HuH-7 (cell line): ENCODE results near the gene SRPK1.
"Not testable (repeated sequence)": the region's sequence is repeated elsewhere in the genome, so short reads cannot be mapped to it uniquely, and the experiment has no call there.

Experiments
- DNase-seq: peaks from one replicate; pipeline ENCODE4 v3.0.0; 2011; ENCODE audit warnings: low spot score

The SRPK1 gene

DNA sequence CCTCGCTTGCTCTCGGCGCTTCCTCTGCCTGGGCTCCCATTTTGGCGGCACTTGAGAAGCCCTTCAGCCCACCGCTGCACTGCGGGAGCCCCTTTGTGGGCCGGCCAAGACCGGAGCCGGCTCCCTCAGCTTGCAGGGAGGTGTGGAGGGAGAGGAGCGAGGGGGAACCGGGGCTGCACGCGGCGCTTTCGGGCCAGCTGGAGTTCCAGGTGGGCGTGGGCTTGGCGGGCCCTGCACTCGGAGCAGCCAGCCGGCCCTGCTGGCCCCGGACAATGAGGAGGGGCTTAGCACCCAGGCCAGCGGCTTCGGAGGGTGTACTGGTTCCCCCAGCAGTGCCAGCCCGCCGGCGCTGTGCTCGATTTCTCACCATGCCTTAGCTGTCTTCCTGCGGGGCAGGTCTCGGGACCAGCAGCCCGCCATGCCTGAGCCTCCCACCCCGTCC is 10.2 kb upstream of the SRPK1 start:
- DNase-seq: no peak

- DNase-seq: no peak
Observed at GRCh38 chr6:35929601-35930000, 8.7 kb upstream of the SRPK1 start.

DNA sequence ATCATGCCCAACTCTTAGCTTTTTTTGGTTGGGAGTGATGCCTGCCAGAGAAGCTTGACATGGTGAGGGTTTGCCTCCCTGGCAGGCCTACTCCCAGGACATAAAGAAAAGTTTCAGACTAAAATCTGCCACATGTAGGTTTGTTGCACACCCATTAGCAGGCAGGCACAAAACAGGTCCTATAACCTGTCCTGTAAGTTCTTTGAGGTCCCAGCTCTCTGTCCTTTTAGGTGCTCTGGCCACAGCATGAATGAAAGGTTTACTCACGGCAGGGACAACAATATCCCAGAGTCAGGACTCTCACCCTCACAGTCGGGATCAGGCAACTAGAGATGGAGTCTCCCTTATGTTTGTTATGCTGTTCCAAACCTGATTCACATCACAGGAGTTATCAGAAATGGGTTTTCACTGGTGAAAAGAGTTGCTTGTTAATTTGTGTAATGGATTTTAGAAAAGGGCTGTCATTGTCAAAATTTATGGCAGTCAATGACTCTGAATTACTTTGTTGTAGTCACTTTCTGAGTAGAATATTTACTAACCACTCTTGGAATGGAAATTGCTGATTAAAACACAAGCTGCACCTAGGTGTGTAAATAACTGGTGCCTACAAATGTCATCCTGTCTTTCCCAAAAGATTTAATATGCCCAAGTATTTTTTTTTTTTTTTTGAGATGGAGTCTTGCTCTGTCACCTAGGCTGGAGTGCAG is 5.8 kb upstream of the SRPK1 start:
- DNase-seq: no peak

GRCh38 chr6:35925961-35926360 is 5.1 kb upstream of the SRPK1 start:
- DNase-seq: no peak

DNA sequence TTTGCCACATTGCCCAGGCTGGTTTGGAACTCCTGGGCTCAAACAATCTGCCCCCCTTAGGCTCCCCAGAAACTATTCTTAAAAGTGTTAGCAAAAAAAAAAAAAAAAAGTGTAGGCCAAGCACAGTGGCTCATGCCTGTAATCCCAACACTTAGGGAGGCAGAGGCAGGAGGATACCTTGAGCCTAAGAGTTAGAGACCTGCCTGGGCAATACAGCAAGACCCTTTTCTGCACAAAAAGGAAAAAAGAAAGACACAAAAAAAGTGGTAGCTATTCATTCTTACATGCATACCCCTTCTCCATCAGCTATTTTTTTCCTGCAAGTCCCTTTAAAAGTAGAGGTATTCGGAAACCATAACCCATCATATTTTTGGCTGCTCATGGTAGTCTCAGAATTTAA is 3.2 kb upstream of the SRPK1 start:
- DNase-seq: no peak

- DNase-seq: no peak
Observed at GRCh38 chr6:35922139-35922554, 1.2 kb upstream of the SRPK1 start.

DNA sequence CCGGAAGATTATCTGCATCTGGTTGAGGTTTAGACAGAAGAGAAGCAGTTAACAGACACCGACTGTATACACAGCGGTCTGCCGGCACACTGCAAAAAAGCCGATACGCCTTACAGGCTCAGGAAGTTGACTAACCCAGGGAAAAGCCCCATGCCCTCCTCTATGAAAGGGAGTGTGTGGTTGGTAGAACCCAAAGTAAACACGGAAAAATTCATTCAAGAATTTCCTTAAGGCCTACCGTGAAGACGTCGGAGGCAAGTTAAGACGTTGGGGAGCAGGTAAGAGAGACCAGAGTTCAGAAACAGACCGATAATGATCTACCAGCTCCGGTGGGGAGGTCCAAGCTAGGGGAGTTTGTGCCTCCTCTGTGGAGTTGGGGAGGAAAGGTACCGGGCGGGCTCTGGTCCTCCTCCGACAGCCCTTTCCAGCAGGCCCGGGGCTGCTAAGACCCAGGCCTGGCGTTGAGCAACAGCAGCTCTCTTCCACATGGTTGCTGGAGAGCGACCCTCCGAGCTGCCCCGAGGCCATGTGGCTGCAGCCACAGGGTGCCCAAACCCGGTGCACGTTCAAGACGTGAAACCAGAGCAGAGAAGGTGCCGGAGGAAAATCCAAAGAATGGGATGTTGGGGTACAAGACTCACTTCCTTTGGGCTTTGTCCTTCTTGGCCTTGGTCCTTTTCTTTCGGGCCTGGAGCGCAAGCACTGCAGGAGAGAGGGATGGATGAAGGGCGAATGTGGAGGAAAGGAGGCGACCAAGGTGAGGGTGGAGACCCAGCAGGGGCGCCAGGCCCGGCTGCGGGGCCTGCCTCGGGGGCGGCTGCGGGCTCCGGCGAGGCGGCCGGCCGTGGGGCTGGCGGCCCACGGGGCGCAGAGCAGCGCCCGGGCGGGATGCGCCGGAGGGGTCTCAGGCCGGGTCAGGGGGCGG is 809 bp downstream of the SRPK1 start:
- DNase-seq: no peak

DNA sequence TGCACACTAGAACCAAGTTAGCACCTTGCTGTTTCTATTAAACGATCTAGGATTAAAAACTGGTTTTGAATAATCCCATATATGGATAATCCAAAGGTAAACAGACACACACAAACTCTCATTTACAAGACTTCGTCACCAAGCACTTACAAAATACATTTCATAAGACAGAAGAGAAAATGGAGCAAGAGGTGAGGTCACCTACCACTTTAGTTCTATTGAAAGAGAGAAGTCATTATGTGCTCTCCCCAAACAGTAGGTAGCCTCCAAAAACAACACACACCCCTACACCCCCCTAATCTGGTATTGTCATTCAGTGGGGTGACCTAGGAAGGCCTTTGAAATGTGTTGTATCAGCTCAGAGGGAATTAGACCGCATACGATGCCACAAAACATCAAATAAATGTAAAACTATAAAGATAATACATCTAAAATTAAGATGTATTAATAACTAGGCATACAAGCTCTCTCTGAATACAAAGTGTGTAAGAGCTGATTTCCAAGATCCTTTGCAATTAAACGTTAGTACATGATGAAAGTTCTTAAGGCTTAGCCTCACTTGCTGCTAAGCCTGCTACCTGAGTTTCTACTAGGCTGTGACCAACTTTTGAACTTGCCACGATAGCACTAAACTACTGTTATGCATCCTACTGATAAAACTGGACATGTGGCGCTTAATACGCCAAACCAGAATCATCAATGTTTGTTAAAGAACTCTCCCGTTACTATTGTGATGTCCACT is 1.6 kb downstream of the SRPK1 start:
- DNase-seq: no peak

DNA sequence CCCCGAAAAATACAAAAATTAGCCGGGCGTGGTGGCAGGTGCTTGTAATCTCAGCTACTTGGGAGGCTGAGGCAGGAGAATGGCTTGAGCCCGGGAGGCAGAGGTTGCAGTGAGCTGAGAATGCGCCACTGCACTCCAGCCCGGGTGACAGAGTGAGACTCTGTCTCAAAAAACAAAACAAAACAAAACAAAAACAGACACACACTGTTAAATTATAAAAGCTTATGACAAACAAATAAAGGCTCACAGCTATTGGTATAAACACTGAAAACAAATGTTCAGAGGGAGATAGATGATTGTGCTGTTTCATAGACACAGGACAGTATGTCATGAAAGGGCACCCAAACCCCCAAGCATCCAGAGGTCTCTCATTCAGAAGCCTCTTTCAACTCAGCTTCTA is 4.0 kb downstream of the SRPK1 start:
- DNase-seq: not testable (repeated sequence)

- DNase-seq: no peak
Observed at GRCh38 chr6:35916056-35916455, 4.8 kb downstream of the SRPK1 start.

DNA sequence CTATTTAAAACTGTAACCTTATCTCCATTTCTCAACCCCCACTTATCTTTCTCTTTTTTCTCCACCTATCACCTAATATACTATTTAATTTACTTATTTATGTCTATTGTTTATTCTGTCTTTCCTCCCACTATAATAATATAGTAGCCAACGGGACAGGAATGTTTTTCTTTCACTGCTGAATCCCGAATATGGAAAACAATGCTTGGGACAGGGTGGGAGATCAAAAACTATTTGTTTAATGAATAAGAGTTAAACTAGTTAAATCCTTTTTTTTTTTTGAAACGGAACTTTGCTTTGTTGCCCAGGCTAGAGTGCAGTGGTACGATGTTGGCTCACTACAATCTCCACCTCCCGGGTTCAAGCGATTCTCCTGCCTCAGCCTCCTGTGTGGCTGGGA is 6.4 kb downstream of the SRPK1 start:
- DNase-seq: no peak

DNA sequence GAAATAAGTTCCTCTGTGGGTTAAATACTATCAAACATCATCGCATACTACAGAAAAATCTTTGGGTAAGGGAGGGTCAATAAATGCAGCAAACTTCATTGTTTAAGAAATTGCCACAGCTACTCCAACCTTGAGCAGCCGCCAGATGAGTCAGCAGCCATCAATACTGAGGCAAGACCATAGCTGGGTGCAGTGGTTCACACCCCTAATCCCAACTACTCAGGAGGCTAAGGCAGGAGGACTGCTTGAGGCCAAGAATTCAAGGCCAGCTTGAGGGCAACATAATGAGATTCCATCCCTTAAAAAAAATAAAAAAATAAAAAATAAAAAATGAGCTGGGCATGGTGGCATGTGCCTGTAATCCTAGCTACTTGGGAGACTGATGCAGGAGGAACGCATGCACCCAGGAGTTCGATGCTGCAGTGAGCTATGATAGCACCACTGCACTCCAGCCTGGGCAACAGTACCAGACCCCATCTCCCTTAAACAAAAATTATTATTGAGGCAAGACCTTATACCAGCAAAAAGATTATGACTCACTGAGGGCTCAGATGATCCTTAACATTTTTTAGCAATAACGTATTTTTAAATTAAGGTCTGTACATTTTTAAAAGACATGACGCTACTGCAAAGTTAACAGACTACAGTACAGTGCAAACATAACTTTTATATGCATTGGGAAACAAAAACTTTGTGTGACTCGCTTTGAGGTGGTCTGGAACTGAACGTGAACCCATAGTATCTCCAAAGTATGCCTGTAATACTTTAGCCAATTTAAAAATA is 8.8 kb downstream of the SRPK1 start:
- DNase-seq: no peak

- not testable (repeated sequence) for DNase-seq
Observed at GRCh38 chr6:35909571-35909970, 11.3 kb downstream of the SRPK1 start.

- DNase-seq: not testable (repeated sequence)
Observed at GRCh38 chr6:35908753-35909401, 12.0 kb downstream of the SRPK1 start.

DNA sequence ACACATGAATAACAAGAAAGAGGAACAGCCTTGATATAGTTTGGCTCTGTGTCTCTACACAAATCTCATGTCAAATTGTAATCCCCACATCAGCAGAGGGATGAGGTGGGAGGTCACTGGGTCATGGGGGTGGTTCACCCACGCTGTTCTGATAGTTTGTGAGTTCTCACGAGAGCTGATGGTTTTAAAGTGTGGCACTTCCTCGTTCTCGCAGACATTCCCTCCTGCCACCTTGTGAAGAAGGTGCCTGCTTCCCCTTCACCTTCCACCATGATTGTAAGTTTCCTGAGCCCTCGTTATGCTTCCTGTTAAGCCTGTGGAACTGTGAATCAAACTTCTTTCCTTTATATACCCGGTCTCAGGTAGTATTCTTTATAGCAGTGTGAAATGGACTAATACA is 13.1 kb downstream of the SRPK1 start:
- DNase-seq: no peak

- no peak for DNase-seq
Observed at GRCh38 chr6:35906499-35906846, 14.4 kb downstream of the SRPK1 start.

DNA sequence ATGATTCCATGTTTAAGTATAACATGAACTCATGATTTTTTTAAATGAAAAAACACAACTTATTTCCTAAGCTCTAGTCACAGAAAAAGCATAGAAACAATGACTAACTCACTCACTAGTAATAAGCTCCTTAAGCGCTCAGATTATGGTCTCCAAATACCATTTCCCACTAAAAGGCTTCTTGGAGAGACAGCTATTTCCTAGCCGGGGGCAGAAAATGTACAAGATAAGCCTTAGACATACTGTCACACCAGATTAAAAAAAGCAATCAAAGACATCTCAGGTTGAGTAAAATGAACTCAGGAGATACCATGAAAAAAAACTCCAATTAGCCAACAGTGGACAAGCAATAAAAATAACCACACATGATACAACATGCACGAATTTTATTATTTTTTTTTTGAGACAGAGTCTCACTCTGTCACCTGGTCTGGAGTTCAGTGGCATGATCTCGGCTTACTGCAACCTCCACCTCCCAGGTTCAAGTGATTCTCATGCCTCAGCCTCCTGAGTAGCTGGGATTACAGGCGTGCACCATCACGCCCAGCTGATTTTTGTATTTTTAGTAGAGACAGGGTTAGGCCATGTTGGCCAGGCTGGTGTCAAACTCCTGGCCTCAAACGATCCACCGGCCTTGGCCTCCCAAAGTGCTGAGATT is 14.9 kb downstream of the SRPK1 start:
- DNase-seq: no peak

DNA sequence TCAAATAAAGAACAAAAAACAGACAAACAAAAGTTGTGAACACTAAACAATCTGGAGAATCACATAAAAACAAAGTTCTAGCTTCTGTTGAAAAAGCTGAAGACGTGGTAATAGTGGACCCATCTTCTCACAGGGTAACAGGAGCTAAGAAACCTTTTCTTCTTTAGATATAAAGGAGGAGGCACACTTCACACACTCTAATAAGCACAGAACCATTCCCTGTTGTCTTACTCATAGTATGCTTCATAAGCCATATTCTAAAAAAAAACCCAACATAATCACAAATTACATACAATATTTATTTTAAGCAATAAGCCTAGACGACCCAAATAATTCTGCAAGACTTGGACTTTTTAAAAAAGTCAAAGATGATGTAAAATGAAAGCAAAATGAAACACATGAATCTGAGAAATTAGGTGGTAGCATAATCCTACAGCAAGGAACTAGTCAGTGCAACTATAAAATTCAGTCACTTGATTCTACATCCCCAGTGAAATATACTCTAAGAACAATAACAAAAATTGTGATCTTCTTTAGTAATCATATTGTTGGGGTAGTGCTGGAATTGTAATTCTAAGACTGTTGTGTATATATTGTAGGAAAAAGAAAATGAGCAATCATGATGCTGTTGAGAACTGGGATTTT is 15.6 kb downstream of the SRPK1 start:
- DNase-seq: no peak

GRCh38 chr6:35903679-35904078 is 17.2 kb downstream of the SRPK1 start:
- no peak for DNase-seq

DNA sequence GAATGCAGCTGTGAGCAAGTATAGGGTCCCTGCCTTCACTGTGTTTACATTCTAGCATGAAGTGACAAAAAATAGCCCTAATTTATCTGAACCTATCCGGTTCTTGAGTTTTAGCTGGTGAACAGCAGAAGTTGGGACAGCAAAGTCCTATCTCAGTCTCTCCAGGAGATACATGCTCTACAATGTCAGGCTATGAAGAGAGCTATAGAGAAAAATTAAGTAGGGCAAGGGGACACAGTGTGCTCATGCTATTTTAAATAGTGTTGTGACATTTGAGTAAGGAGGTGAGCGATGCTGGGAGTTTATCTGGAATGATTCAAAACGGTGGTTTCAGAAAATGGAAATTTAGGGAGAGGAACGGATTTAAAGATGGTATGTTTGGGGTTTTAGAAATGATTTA is 20.4 kb downstream of the SRPK1 start:
- DNase-seq: no peak
